ENCODE data around the gene AMN. TPM values are rescaled to one million over a fixed set of nuclear protein-coding genes. Genes with fewer than 3 reads are reported as not detected.

AMN gene
- total and polyA plus RNA-seq, 2 donors (not counting 1 experiment from before 2014, with no cell fraction given) = 11.5 to 15.0 TPM

DNA sequence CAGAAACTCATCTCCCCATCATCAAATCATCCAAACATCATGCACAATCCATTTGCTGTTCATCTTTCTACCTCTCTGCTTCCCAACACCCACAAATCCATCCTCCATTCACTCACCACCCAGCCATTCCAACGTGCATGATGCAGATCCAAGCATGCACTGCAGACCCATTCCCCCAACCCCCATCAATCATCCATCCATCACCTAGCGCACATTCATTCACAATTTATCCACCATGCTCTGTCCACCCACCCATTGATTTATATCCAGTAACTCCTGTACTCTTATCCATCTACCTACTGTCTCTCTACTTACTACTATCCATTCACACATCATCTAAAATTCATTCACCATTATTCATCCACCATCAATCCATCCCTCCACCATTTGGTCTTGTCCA lies 4.0 kb upstream of the AMN start:
- TF ChIP-seq EZH2 (IDR thresholded peaks at IDR 0.05; ENCODE audit: borderline replicate concordance, insufficient read depth, low read depth, low read length, poor library complexity, severe bottlenecking) = no peak
- TF ChIP-seq, protein P1, sequence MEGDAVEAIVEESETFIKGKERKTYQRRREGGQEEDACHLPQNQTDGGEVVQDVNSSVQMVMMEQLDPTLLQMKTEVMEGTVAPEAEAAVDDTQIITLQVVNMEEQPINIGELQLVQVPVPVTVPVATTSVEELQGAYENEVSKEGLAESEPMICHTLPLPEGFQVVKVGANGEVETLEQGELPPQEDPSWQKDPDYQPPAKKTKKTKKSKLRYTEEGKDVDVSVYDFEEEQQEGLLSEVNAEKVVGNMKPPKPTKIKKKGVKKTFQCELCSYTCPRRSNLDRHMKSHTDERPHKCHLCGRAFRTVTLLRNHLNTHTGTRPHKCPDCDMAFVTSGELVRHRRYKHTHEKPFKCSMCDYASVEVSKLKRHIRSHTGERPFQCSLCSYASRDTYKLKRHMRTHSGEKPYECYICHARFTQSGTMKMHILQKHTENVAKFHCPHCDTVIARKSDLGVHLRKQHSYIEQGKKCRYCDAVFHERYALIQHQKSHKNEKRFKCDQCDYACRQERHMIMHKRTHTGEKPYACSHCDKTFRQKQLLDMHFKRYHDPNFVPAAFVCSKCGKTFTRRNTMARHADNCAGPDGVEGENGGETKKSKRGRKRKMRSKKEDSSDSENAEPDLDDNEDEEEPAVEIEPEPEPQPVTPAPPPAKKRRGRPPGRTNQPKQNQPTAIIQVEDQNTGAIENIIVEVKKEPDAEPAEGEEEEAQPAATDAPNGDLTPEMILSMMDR (IDR thresholded peaks at IDR 0.05) = no peak
- no peaks in the 10 kb centered on the region for H3K36me3 ChIP-seq (replicated peaks in 1 of 2; ENCODE audit: control extremely low read depth in 1 of 2, control insufficient read depth in 1 of 2, extremely low read depth in 1 of 2, insufficient read depth in 2 of 2, low read length in 1 of 2)
- no peak for ATAC-seq (ENCODE audit: low read depth)
- CTCF ChIA-PET = interaction anchor here (0.9 to 5.3 kb wide), 5 partner anchors 17 to 224 kb away, joined by 4 to 59 read pairs (median 7); no protein-coding TSS in a partner anchor
- no peak overlapping the region for H3K4me3 Mint-ChIP-seq
- H3K9me3 ChIP-seq (ENCODE audit: control extremely low read depth in 1 of 3, control insufficient read depth in 2 of 3, insufficient read depth in 1 of 3, low read length in 2 of 3) = peaks cover 0 to 12% (median 0%) of the 10 kb centered on the region in 3 donors
- no peak overlapping the region for H3K27ac Mint-ChIP-seq
- intact Hi-C loops (cut with micrococcal nuclease) = loop anchor here (1.0 to 5.0 kb wide), 3 partner anchors 206 to 394 kb away; no protein-coding TSS in a partner anchor
- no peak for DNase-seq
- H3K9me3 Mint-ChIP-seq (ENCODE audit: insufficient read depth) = no peaks in the 10 kb centered on the region
- peaks cover 48% of the 10 kb centered on the region for H3K4me1 Mint-ChIP-seq
- no peak overlapping the region for H3K9ac ChIP-seq (ENCODE audit: low read length)
- peaks cover 4% of the 10 kb centered on the region for H3K79me2 ChIP-seq (ENCODE audit: control insufficient read depth, insufficient read depth, low read length)
- WGBS (ENCODE audit: insufficient coverage) = 62% methylated on average over 2 of the region's 2 CpGs
- H3K27me3 Mint-ChIP-seq = no peaks in the 10 kb centered on the region
- peaks cover 60% of the 10 kb centered on the region in 2 donors for H3K4me1 ChIP-seq (ENCODE audit: control insufficient read depth in 2 of 2, insufficient read depth in 2 of 2, low read length in 2 of 2)
- POLR2A ChIA-PET = interaction anchor here (3.5 kb wide), 1 partner anchor 16 kb away, joined by 13 read pairs; no protein-coding TSS in a partner anchor
- H3K27me3 ChIP-seq (replicated peaks in 1 of 4; ENCODE audit: control extremely low read depth in 1 of 4, control insufficient read depth in 3 of 4, insufficient read depth in 4 of 4, low read length in 3 of 4) = peaks cover 0 to 11% (median 5%) of the 10 kb centered on the region in 4 experiments
- H3K4me2 ChIP-seq (replicated peaks; ENCODE audit: low read depth, low read length, poor library complexity, severe bottlenecking) = no peak overlapping the region
- H4K20me1 ChIP-seq (ENCODE audit: control insufficient read depth, insufficient read depth, low read length, poor library complexity, severe bottlenecking) = no peaks in the 10 kb centered on the region
- no peak overlapping the region for H3K4me3 ChIP-seq (ENCODE audit: control extremely low read depth in 1 of 5, extremely low read depth in 1 of 5, insufficient read depth in 1 of 5, low read depth in 2 of 5, low read length in 4 of 5)
- no peak overlapping the region for H3K27ac ChIP-seq (ENCODE audit: low read length in 2 of 2)
- H2AFZ ChIP-seq (ENCODE audit: insufficient read depth, low read depth, low read length, poor library complexity, severe bottlenecking) = no peak overlapping the region

DNA sequence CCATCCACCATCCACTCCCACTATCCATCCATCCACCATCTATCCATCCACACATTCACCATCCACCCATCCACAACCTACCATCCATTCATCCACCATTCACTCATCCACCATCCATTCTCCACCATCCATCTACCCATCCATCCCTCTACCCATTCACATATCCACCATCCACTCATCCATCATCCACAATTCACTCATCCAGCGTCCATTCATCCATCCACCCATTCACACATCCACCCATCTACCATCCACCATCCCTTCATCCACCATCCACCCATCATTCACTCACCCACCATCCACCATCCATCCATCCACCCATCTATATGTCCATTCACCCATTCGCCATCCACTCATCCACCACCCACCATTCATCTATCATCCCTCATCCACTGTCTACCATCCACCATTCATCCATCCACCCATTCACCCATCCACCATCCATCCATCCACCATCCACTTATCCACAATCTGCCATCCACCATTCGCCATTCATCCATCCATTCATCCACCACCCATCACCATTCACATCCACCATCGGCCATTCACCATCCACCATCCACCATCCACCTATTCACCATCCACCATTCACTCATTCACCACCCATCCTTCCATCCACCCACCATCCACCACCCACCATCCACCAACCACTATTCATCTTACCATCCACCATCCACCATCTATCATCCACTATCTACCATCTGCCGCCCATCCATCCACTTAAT lies 2.0 kb upstream of the AMN start:
- TF ChIP-seq EZH2 (IDR thresholded peaks at IDR 0.05; ENCODE audit: borderline replicate concordance, insufficient read depth, low read depth, low read length, poor library complexity, severe bottlenecking) = no peak
- TF ChIP-seq, protein P1 (IDR thresholded peaks at IDR 0.05) = no peak

More for the DNA sequence above, 2.0 kb upstream of the AMN start:
- intact Hi-C loops (cut with micrococcal nuclease) = loop anchor here (10.0 kb wide), 1 partner anchor 134 kb away; the partner anchor contains the start of gene CDC42BPB
- ChIA-PET POLR2A (no interaction called here), CTCF (no interaction called here)
- no peak overlapping the region for H3K4me3 Mint-ChIP-seq
- peaks cover 6% of the 10 kb centered on the region for H3K27me3 Mint-ChIP-seq
- Histone ChIP-seq H3K36me3 (replicated peaks in 1 of 2; ENCODE audit: control extremely low read depth in 1 of 2, control insufficient read depth in 1 of 2, extremely low read depth in 1 of 2, insufficient read depth in 2 of 2, low read length in 1 of 2) (no peaks in the 10 kb centered on the region), H3K4me3 (ENCODE audit: control extremely low read depth in 1 of 5, extremely low read depth in 1 of 5, insufficient read depth in 1 of 5, low read depth in 2 of 5, low read length in 4 of 5) (no peak overlapping the region), H3K27ac (ENCODE audit: low read length in 2 of 2) (no peak overlapping the region), H3K4me1 (ENCODE audit: control insufficient read depth in 2 of 2, insufficient read depth in 2 of 2, low read length in 2 of 2) (peaks cover 51% of the 10 kb centered on the region in 2 donors), H3K79me2 (ENCODE audit: control insufficient read depth, insufficient read depth, low read length) (no peaks in the 10 kb centered on the region), H3K9me3 (ENCODE audit: control extremely low read depth in 1 of 3, control insufficient read depth in 2 of 3, insufficient read depth in 1 of 3, low read length in 2 of 3) (peaks cover 0 to 17% (median 0%) of the 10 kb centered on the region in 3 donors), H3K27me3 (replicated peaks in 1 of 4; ENCODE audit: control extremely low read depth in 1 of 4, control insufficient read depth in 3 of 4, insufficient read depth in 4 of 4, low read length in 3 of 4) (peaks cover 0 to 24% (median 11%) of the 10 kb centered on the region in 4 experiments), H4K20me1 (ENCODE audit: control insufficient read depth, insufficient read depth, low read length, poor library complexity, severe bottlenecking) (no peaks in the 10 kb centered on the region), H2AFZ (ENCODE audit: insufficient read depth, low read depth, low read length, poor library complexity, severe bottlenecking) (no peak overlapping the region), H3K4me2 (replicated peaks; ENCODE audit: low read depth, low read length, poor library complexity, severe bottlenecking) (no peak overlapping the region), H3K9ac (ENCODE audit: low read length) (no peak overlapping the region)
- H3K27ac Mint-ChIP-seq = no peak overlapping the region
- DNase-seq = no peak
- no peaks in the 10 kb centered on the region for H3K9me3 Mint-ChIP-seq (ENCODE audit: insufficient read depth)
- no peak for ATAC-seq (ENCODE audit: low read depth)
- peaks cover 40% of the 10 kb centered on the region for H3K4me1 Mint-ChIP-seq
- 97% methylated on average over 5 of the region's 5 CpGs for WGBS (ENCODE audit: insufficient coverage)
